Measurements from ENCODE around the gene TMCC1. TPM values are rescaled to one million over a fixed set of nuclear protein-coding genes. Genes with fewer than 3 reads are reported as not detected.

The TMCC1 gene
- total RNA-seq, 1 donor from 2014 or later: 42.3 TPM

GRCh38 chr3:129795186-129796010 lies 98.1 kb downstream of the TMCC1 start:
- Histone ChIP-seq H3K4me1 (peaks cover 23% of the 10 kb centered on the region), H3K27me3 (no peaks in the 10 kb centered on the region), H3K4me3 (no peak overlapping the region), H3K36me3 (no peaks in the 10 kb centered on the region), H3K9me3 (no peaks in the 10 kb centered on the region), H3K27ac (peak overlapping the region; percentile 56)
- intact Hi-C loops (cut with DNase I): no loop called here
- no peak for DNase-seq
- TF ChIP-seq CTCF (IDR thresholded peaks at IDR 0.05): no peak
- no peak for ATAC-seq

- DNase-seq: peak; percentile 88
- H3K4me1 ChIP-seq: peaks cover 23% of the 10 kb centered on the region
Measured at GRCh38 chr3:129794311-129795185, 99.0 kb downstream of the TMCC1 start.

GRCh38 chr3:129793942-129794310 lies 99.6 kb downstream of the TMCC1 start:
- Histone ChIP-seq H3K27ac (peak overlapping the region; percentile 73), H3K4me3 (peak overlapping the region; percentile 42), H3K27me3 (no peaks in the 10 kb centered on the region), H3K4me1 (peaks cover 23% of the 10 kb centered on the region), H3K9me3 (no peaks in the 10 kb centered on the region), H3K36me3 (no peaks in the 10 kb centered on the region)
- ATAC-seq (peak; percentile 56), DNase-seq (no peak)
- TF ChIP-seq CTCF (IDR thresholded peaks at IDR 0.05): no peak
- intact Hi-C loops (cut with DNase I): no loop called here

More at GRCh38 chr3:129794311-129795185, 99.0 kb downstream of the TMCC1 start:
- peak overlapping the region; percentile 42 for H3K4me3 ChIP-seq
- no peaks in the 10 kb centered on the region for H3K9me3 ChIP-seq
- no peak for TF ChIP-seq CTCF (IDR thresholded peaks at IDR 0.05)
- H3K27ac ChIP-seq: peak overlapping the region; percentile 73
- no peaks in the 10 kb centered on the region for H3K36me3 ChIP-seq
- intact Hi-C loops (cut with DNase I): no loop called here
- no peaks in the 10 kb centered on the region for H3K27me3 ChIP-seq
- ATAC-seq: peak; percentile 97

- intact Hi-C loops (cut with DNase I): no loop called here
- Histone ChIP-seq H3K27ac (peak overlapping the region; percentile 73), H3K27me3 (no peaks in the 10 kb centered on the region), H3K4me3 (peak overlapping the region; percentile 42), H3K9me3 (no peaks in the 10 kb centered on the region), H3K4me1 (peaks cover 23% of the 10 kb centered on the region), H3K36me3 (no peaks in the 10 kb centered on the region)
- DNase-seq (no peak), ATAC-seq (peak; percentile 40)
- TF ChIP-seq CTCF (IDR thresholded peaks at IDR 0.05): no peak
Measured at GRCh38 chr3:129793319-129793718, 100.2 kb downstream of the TMCC1 start.

GRCh38 chr3:129783470-129783869 lies 110.0 kb downstream of the TMCC1 start:
- TF ChIP-seq CTCF (IDR thresholded peaks at IDR 0.05): no peak
- Histone ChIP-seq H3K36me3 (no peaks in the 10 kb centered on the region), H3K9me3 (no peaks in the 10 kb centered on the region), H3K27ac (no peak overlapping the region), H3K27me3 (no peaks in the 10 kb centered on the region), H3K4me1 (no peaks in the 10 kb centered on the region), H3K4me3 (no peak overlapping the region)
- DNase-seq (no peak), ATAC-seq (no peak)
- intact Hi-C loops (cut with DNase I): no loop called here
